Osteocyte (in vitro differentiated cells): Measurements from ENCODE around the gene LRRC8D. TPM values are rescaled to one million over a fixed set of nuclear protein-coding genes. Genes with fewer than 3 reads are reported as not detected.

Experiments
- DNase-seq: peaks from one replicate; pipeline ENCODE4 v3.0.0; 2021; ENCODE audit warnings: mixed read lengths; ENCODE audit not compliant: unreplicated experiment; ENCODE audit errors: extremely low spot score
- H3K27ac Mint-ChIP-seq: one replicate; pipeline ENCODE4 v1.8.0; 2021; ENCODE audit warnings: mild to moderate bottlenecking, mixed read lengths; ENCODE audit not compliant: unreplicated experiment
- H3K27me3 Mint-ChIP-seq: one replicate; pipeline ENCODE4 v1.8.0; 2021; ENCODE audit warnings: mixed read lengths; ENCODE audit not compliant: unreplicated experiment
- H3K36me3 Mint-ChIP-seq: one replicate; pipeline ENCODE4 v1.8.0; 2021; ENCODE audit warnings: mixed read lengths; ENCODE audit not compliant: unreplicated experiment
- H3K4me1 Mint-ChIP-seq: one replicate; pipeline ENCODE4 v1.8.0; 2021; ENCODE audit warnings: mixed read lengths; ENCODE audit not compliant: unreplicated experiment
- H3K4me3 Mint-ChIP-seq: one replicate; pipeline ENCODE4 v1.8.0; 2021; ENCODE audit warnings: mild to moderate bottlenecking, moderate library complexity, mixed read lengths; ENCODE audit not compliant: unreplicated experiment
- H3K9me3 Mint-ChIP-seq: one replicate; pipeline ENCODE4 v1.8.0; 2021; ENCODE audit warnings: mixed read lengths; ENCODE audit not compliant: unreplicated experiment
- total RNA-seq: library from RNA; stranded (reverse); gene quantifications from 2 replicates; pipeline ENCODE4 v1.2.1, GENCODE V29; 2021
- TF ChIP-seq, protein P1 (sequence below): fragments of 200-600 bp; sonication (generic); IDR thresholded peaks from 2 replicates; pipeline ENCODE4 v1.5.0; 2021; ENCODE audit warnings: antibody characterized with exemption, mild to moderate bottlenecking, moderate library complexity

Gene LRRC8D
- total RNA-seq, 1 donor from 2014 or later: 20.4 TPM

DNA sequence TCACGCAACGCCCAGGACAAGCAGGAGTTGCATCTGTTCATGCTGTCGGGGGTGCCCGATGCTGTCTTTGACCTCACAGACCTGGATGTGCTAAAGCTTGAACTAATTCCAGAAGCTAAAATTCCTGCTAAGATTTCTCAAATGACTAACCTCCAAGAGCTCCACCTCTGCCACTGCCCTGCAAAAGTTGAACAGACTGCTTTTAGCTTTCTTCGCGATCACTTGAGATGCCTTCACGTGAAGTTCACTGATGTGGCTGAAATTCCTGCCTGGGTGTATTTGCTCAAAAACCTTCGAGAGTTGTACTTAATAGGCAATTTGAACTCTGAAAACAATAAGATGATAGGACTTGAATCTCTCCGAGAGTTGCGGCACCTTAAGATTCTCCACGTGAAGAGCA, 113.6 kb downstream of the LRRC8D start:
- H3K27me3 Mint-ChIP-seq: no peaks in the 10 kb centered on the region
- H3K4me3 Mint-ChIP-seq: no peak overlapping the region
- H3K36me3 Mint-ChIP-seq: peaks cover 26% of the 10 kb centered on the region
- TF ChIP-seq, protein P1, sequence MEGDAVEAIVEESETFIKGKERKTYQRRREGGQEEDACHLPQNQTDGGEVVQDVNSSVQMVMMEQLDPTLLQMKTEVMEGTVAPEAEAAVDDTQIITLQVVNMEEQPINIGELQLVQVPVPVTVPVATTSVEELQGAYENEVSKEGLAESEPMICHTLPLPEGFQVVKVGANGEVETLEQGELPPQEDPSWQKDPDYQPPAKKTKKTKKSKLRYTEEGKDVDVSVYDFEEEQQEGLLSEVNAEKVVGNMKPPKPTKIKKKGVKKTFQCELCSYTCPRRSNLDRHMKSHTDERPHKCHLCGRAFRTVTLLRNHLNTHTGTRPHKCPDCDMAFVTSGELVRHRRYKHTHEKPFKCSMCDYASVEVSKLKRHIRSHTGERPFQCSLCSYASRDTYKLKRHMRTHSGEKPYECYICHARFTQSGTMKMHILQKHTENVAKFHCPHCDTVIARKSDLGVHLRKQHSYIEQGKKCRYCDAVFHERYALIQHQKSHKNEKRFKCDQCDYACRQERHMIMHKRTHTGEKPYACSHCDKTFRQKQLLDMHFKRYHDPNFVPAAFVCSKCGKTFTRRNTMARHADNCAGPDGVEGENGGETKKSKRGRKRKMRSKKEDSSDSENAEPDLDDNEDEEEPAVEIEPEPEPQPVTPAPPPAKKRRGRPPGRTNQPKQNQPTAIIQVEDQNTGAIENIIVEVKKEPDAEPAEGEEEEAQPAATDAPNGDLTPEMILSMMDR: no peak
- no peaks in the 10 kb centered on the region for H3K9me3 Mint-ChIP-seq
- no peak overlapping the region for H3K27ac Mint-ChIP-seq
- H3K4me1 Mint-ChIP-seq: peaks cover 12% of the 10 kb centered on the region
- DNase-seq: no peak

DNA sequence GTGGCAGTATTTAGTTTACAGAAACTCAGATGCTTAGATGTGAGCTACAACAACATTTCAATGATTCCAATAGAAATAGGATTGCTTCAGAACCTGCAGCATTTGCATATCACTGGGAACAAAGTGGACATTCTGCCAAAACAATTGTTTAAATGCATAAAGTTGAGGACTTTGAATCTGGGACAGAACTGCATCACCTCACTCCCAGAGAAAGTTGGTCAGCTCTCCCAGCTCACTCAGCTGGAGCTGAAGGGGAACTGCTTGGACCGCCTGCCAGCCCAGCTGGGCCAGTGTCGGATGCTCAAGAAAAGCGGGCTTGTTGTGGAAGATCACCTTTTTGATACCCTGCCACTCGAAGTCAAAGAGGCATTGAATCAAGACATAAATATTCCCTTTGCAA, 114.4 kb downstream of the LRRC8D start:
- TF ChIP-seq, protein P1: no peak
- H3K9me3 Mint-ChIP-seq: no peaks in the 10 kb centered on the region
- no peak overlapping the region for H3K27ac Mint-ChIP-seq
- no peak overlapping the region for H3K4me3 Mint-ChIP-seq
- H3K36me3 Mint-ChIP-seq: peaks cover 23% of the 10 kb centered on the region
- no peak for DNase-seq
- no peaks in the 10 kb centered on the region for H3K27me3 Mint-ChIP-seq
- peaks cover 12% of the 10 kb centered on the region for H3K4me1 Mint-ChIP-seq

DNA sequence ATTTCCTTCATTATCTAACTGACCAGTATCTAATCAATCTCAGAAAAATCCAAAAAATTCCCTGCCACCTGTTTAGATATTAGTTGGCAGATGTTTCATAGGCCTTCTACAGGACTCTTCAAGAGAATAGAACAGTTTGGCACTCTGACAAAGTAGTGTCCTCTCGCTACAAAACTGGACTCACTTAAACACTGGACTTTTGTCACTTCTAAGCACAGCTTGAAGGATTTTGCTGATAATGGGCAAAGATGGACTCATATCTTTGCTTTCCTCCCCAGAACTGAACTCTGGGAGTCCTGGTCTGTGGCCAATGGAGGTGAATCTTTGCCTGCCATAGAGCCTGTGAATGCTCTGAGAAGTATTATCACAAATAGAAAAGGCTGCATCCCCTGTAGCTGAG, 115.9 kb downstream of the LRRC8D start:
- H3K9me3 Mint-ChIP-seq: no peaks in the 10 kb centered on the region
- TF ChIP-seq, protein P1: no peak
- no peaks in the 10 kb centered on the region for H3K27me3 Mint-ChIP-seq
- H3K36me3 Mint-ChIP-seq: peaks cover 23% of the 10 kb centered on the region
- no peak overlapping the region for H3K27ac Mint-ChIP-seq
- DNase-seq: no peak
- H3K4me3 Mint-ChIP-seq: no peak overlapping the region
- H3K4me1 Mint-ChIP-seq: peaks cover 12% of the 10 kb centered on the region

DNA sequence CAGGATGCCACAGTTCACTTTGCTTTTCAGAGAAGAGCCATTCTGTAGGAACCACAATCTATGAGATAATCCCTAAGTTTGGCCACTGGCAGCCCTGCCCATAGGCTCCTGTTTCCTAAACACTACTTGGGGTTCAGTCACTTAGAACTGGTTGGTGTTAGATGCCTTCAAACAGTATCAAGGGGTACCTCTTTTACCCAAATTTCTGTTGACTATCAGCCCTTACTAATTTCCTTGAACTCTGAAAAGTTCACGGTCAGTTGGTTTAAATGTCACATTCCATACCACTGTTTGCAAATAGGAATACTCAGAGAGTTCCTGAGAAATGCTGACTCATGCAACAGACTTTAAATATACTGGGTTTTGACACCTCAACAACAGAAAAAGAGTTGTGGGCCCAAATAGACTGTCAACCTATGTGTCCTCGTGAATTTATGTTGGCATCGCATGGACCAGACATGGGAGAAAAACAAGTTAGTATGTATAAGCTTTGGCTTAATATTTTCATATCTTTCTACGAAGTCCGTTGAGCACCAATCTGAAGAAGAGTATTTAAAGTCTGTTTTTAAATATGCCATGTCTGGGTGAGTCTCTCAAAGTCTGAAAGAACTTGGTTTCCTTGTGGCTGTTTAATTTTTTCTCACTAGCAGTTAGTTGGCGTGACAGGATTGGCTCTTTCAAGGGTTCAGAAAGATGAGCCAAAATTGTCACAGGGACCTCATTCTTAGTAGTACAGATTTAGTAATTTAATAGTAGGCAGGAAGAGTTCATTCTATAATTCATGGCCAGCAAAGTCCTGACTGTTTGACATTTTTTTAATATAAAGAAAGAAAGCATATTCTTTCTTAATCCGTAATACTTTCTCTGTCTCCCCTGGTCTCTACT, 117.6 kb downstream of the LRRC8D start:
- peaks cover 20% of the 10 kb centered on the region for H3K4me1 Mint-ChIP-seq
- H3K27ac Mint-ChIP-seq: peak overlapping the region; percentile 50

DNA sequence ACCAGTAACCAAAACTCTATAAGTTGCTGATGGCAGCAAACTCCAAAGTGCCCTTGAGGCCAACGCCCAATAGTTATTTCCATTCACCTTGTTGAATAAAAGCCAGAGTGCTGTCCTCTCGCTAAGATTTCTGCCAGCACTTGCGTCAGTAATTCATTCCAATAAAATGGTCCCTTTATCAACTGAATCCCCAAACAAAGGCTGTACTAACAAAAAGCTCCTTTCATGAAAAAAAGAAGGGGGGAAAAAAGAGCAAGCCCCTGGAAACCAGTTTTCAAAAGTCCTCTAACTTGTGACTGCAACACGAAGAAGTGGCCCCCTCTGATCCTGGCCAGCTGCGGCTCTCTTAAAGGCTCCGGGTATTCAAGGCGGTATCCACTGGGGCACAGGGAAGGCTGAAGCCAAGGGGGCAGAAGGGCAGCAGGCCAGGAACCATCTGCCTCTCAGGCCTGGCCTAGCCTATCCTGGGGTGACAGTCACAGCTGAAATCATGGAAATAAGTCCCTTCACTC, 118.3 kb downstream of the LRRC8D start:
- no peak for DNase-seq
- peaks cover 26% of the 10 kb centered on the region for H3K4me1 Mint-ChIP-seq
- H3K36me3 Mint-ChIP-seq: peaks cover 8% of the 10 kb centered on the region
- H3K27me3 Mint-ChIP-seq: no peaks in the 10 kb centered on the region
- H3K4me3 Mint-ChIP-seq: no peak overlapping the region
- H3K9me3 Mint-ChIP-seq: no peaks in the 10 kb centered on the region
- TF ChIP-seq, protein P1: no peak
- no peak overlapping the region for H3K27ac Mint-ChIP-seq

More for the DNA sequence above, 117.6 kb downstream of the LRRC8D start:
- no peak for DNase-seq
- TF ChIP-seq, protein P1: no peak
- Mint-ChIP-seq H3K27me3 (no peaks in the 10 kb centered on the region), H3K9me3 (no peaks in the 10 kb centered on the region), H3K4me3 (no peak overlapping the region), H3K36me3 (peaks cover 15% of the 10 kb centered on the region)
